RWPE1 (cell line): ENCODE results near the gene SPON1.

Source experiments
- CTCF ChIA-PET: fragments of 350-600 bp; sonication (Branson Sonifier 250); formaldehyde crosslinking; extraction: SDS; loops from one replicate; lab custom pipeline; 2021; lab: Yijun Ruan, JAX
- POLR2A ChIA-PET: fragments of 400-600 bp; formaldehyde crosslinking; extraction: SDS; loops from one replicate; lab custom pipeline; 2020; ENCODE audit warnings: antibody characterized with exemption; ENCODE audit not compliant: low non-redundant PET; lab: Yijun Ruan, JAX
- DNase-seq: peaks from one replicate; pipeline ENCODE4 v3.0.0; 2012; ENCODE audit warnings: low spot score
- H3K27ac ChIP-seq: fragments of 450-650 bp; 2 replicates; pipeline ENCODE4 v1.5.1; 2017
- CTCF ChIP-seq: fragments of 450-650 bp; conservative IDR thresholded peaks from 2 replicates; pipeline ENCODE4 v1.5.1; 2017; ENCODE audit warnings: low read depth, mild to moderate bottlenecking

Gene SPON1

DNA sequence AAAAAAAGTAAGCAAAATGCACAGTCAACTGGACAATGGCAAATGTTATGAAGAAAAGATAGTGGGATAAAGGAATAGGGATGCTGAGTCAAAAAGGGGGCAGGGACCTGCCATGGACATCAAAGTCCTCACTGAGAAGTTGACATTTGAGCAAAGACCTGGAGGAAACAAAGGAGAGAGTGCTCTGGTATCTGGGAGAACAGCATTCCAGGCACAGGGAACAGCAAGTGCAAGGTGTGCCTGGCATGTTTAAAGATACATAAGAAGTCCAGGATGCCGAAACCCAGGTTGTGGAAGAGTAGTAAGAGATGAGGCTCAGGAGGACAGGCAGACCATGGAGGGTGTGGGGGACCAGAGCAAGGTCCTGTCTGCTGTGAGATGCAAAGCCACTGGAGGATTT lies 273.2 kb downstream of the SPON1 start:
- no peak overlapping the region for H3K27ac ChIP-seq
- DNase-seq = no peak
- ChIA-PET CTCF (no interaction called here), POLR2A (no interaction called here)
- TF ChIP-seq CTCF = no peak

- no peak for TF ChIP-seq CTCF
- POLR2A ChIA-PET = no interaction called here
- CTCF ChIA-PET = interaction anchor here (0.5 to 0.6 kb wide), 2 partner anchors 494 to 525 kb away, joined by 4 read pairs; no protein-coding TSS in a partner anchor
- no peak overlapping the region for H3K27ac ChIP-seq
- DNase-seq = no peak
Measured at GRCh38 chr11:14237444-14237961, 275.0 kb downstream of the SPON1 start.

- ChIA-PET POLR2A (no interaction called here), CTCF (no interaction called here)
- H3K27ac ChIP-seq = no peak overlapping the region
- TF ChIP-seq CTCF = no peak
- DNase-seq = no peak
Measured at GRCh38 chr11:14240221-14240620, 277.7 kb downstream of the SPON1 start.

DNA sequence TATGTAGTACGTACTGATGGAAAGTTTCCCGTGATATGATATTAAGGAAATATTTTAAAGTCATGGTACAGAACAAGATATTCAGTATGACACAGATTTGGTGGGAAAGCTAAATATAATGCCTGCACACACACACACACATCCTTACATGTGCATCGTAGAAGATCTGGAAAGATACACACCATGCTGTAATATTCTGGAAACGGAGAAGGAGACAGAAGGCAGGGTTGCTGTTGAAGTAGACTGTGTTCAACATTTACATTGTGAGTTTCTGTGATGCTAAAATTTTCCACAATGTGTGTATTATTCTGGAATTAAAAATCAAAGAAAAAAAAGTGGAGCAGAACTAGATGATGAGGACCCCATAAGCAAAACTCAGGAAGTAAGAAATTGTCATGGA lies 278.4 kb downstream of the SPON1 start:
- ChIA-PET POLR2A (no interaction called here), CTCF (no interaction called here)

GRCh38 chr11:14242187-14242586 lies 279.7 kb downstream of the SPON1 start:
- TF ChIP-seq CTCF = no peak
- POLR2A ChIA-PET = no interaction called here
- H3K27ac ChIP-seq = no peak overlapping the region
- no peak for DNase-seq
- CTCF ChIA-PET = no interaction called here

More for the DNA sequence above, 278.4 kb downstream of the SPON1 start:
- TF ChIP-seq CTCF = no peak
- no peak overlapping the region for H3K27ac ChIP-seq
- no peak for DNase-seq

GRCh38 chr11:14242733-14243132 lies 280.2 kb downstream of the SPON1 start:
- H3K27ac ChIP-seq = no peak overlapping the region
- ChIA-PET CTCF (no interaction called here), POLR2A (no interaction called here)
- no peak for TF ChIP-seq CTCF
- no peak for DNase-seq
